LHCN-M2 (cell line): ENCODE measurements around the gene ZBTB4. TPM values are rescaled to one million over a fixed set of nuclear protein-coding genes. Genes with fewer than 3 reads are reported as not detected.

ENCODE experiments used
- DNase-seq: peaks from one replicate; pipeline ENCODE4 v3.0.0-alpha.2; 2012; ENCODE audit warnings: low read depth
- total RNA-seq: library from RNA; depleted of rRNA; stranded (reverse); fragments of >200 nt; gene quantifications from 2 replicates; pipeline ENCODE4 v1.2.3, GENCODE V29; 2014; rRNA removed

The ZBTB4 gene
- total RNA-seq, 1 experiment from 2014 or later: 27.8 TPM

- no peak for DNase-seq
Observed at GRCh38 chr17:7421186-7421585, 58.2 kb downstream of the ZBTB4 start.

- DNase-seq: no peak
Observed at GRCh38 chr17:7419819-7420610, 59.4 kb downstream of the ZBTB4 start, which contains the start of gene SPEM1. TSS of gene SPEM1 (plus strand) at chr17:7420324. CDS start at chr17:7420385, 61 bp downstream.

GRCh38 chr17:7418472-7419152 is 60.8 kb downstream of the ZBTB4 start:
- DNase-seq: no peak

- DNase-seq: no peak
Observed at GRCh38 chr17:7417056-7417655, 62.3 kb downstream of the ZBTB4 start.

GRCh38 chr17:7416323-7416722 is 63.1 kb downstream of the ZBTB4 start:
- DNase-seq: no peak

GRCh38 chr17:7415784-7416183 is 63.6 kb downstream of the ZBTB4 start:
- DNase-seq: no peak

- no peak for DNase-seq
Observed at GRCh38 chr17:7414837-7415236, 64.6 kb downstream of the ZBTB4 start.

GRCh38 chr17:7413346-7413985 is 66.0 kb downstream of the ZBTB4 start:
- DNase-seq: peak; percentile 24

- DNase-seq: no peak
Observed at GRCh38 chr17:7411427-7411750, 68.0 kb downstream of the ZBTB4 start.

GRCh38 chr17:7410634-7411426 is 68.6 kb downstream of the ZBTB4 start:
- DNase-seq: no peak

- no peak for DNase-seq
Observed at GRCh38 chr17:7409716-7410115, 69.7 kb downstream of the ZBTB4 start.

Other genes starting within 250 kb of the ZBTB4 start
- 64.8 and 71.4 TPM in 2 replicates for gene DVL2, start 245.1 kb downstream of the ZBTB4 start, total RNA-seq
- 54.7 and 56.4 TPM in 2 replicates for gene PHF23, start 240.2 kb downstream of the ZBTB4 start, total RNA-seq
- 161 and 171 TPM in 2 replicates for gene GABARAP, start 237.2 kb downstream of the ZBTB4 start, total RNA-seq
- 59.1 and 65.5 TPM in 2 replicates for gene CTDNEP1, start 227.9 kb downstream of the ZBTB4 start, total RNA-seq
- gene ELP5, start 227.4 kb downstream of the ZBTB4 start, total RNA-seq: 52.6 and 58.2 TPM in 2 replicates
- not detected in 2 replicates for gene CLDN7, start 217.2 kb downstream of the ZBTB4 start, total RNA-seq
- 0.11 TPM in 1 of 2 replicates, not detected in the other for gene SLC2A4, start 197.9 kb downstream of the ZBTB4 start, total RNA-seq
- gene YBX2, start 185.0 kb downstream of the ZBTB4 start, total RNA-seq: not detected in 2 replicates
- 968 and 1,043 TPM in 2 replicates for gene EIF5A, start 172.0 kb downstream of the ZBTB4 start, total RNA-seq
- 98.7 and 119 TPM in 2 replicates for gene GPS2, start 164.3 kb downstream of the ZBTB4 start, total RNA-seq
- gene NEURL4, start 150.3 kb downstream of the ZBTB4 start, total RNA-seq: 15.1 and 15.7 TPM in 2 replicates
- gene ACAP1, start 143.1 kb downstream of the ZBTB4 start, total RNA-seq: 1.5 TPM in 1 of 2 replicates, not detected in the other
- 8.3 and 9.0 TPM in 2 replicates for gene KCTD11, start 127.5 kb downstream of the ZBTB4 start, total RNA-seq
- not detected in 2 replicates for gene TMEM95, start 124.5 kb downstream of the ZBTB4 start, total RNA-seq
- 0.06 TPM in 1 of 2 replicates, not detected in the other for gene TNK1, start 98.5 kb downstream of the ZBTB4 start, total RNA-seq
- 38.1 and 54.4 TPM in 2 replicates for gene PLSCR3, start 85.1 kb downstream of the ZBTB4 start, total RNA-seq
- 65.1 and 88.9 TPM in 2 replicates for gene TMEM256, start 75.5 kb downstream of the ZBTB4 start, total RNA-seq
- gene NLGN2, start 71.8 kb downstream of the ZBTB4 start, total RNA-seq: 7.6 and 8.3 TPM in 2 replicates
- gene SPEM1, start 59.3 kb downstream of the ZBTB4 start, total RNA-seq: not detected in 2 replicates
- gene SPEM2, start 54.0 kb downstream of the ZBTB4 start, total RNA-seq: not detected in 2 replicates
- not detected in 2 replicates for gene SPEM3, start 50.8 kb downstream of the ZBTB4 start, total RNA-seq
- gene TMEM102, start 44.2 kb downstream of the ZBTB4 start, total RNA-seq: 0.75 and 0.90 TPM in 2 replicates
- 23.4 and 23.8 TPM in 2 replicates for gene FGF11, start 40.1 kb downstream of the ZBTB4 start, total RNA-seq
- gene CHRNB1, start 34.6 kb downstream of the ZBTB4 start, total RNA-seq: 51.9 and 60.3 TPM in 2 replicates
- gene SLC35G6, start 1.8 kb upstream of the ZBTB4 start, total RNA-seq: not detected in 2 replicates
- 63.7 and 81.4 TPM in 2 replicates for gene POLR2A, start 4.7 kb upstream of the ZBTB4 start, total RNA-seq
- 14.8 and 20.7 TPM in 2 replicates for gene TNFSF12, start 69.4 kb upstream of the ZBTB4 start, total RNA-seq
- gene TNFSF13, start 79.1 kb upstream of the ZBTB4 start, total RNA-seq: not detected in 2 replicates
- 108 and 131 TPM in 2 replicates for gene SENP3, start 82.3 kb upstream of the ZBTB4 start, total RNA-seq
- 48.2 and 56.4 TPM in 2 replicates for gene CD68, start 100.0 kb upstream of the ZBTB4 start, total RNA-seq
- 371 and 379 TPM in 2 replicates for gene MPDU1, start 104.2 kb upstream of the ZBTB4 start, total RNA-seq
- 0.96 and 2.0 TPM in 2 replicates for gene SOX15, start 110.5 kb upstream of the ZBTB4 start, total RNA-seq
- gene FXR2, start 135.3 kb upstream of the ZBTB4 start, total RNA-seq: 49.4 and 51.8 TPM in 2 replicates
- 37.8 and 48.0 TPM in 2 replicates for gene SAT2, start 148.2 kb upstream of the ZBTB4 start, total RNA-seq
- gene SHBG, start 150.5 kb upstream of the ZBTB4 start, total RNA-seq: 0.23 TPM in 1 of 2 replicates, not detected in the other
- gene ATP1B2, start 171.3 kb upstream of the ZBTB4 start, total RNA-seq: not detected in 2 replicates
- 34.8 and 35.5 TPM in 2 replicates for gene TP53, start 207.9 kb upstream of the ZBTB4 start, total RNA-seq
- 18.2 and 20.0 TPM in 2 replicates for gene WRAP53, start 208.8 kb upstream of the ZBTB4 start, total RNA-seq
- 0.75 and 0.90 TPM in 2 replicates for gene EFNB3, start 225.6 kb upstream of the ZBTB4 start, total RNA-seq
- not detected in 2 replicates for gene DNAH2, start 238.1 kb upstream of the ZBTB4 start, total RNA-seq